ENCODE data around the gene KCNQ1.

Gene KCNQ1

GRCh38 chr11:2443881-2444820, 657 bp upstream of the KCNQ1 start, which contains the start of gene TRPM5:
TSS of gene TRPM5 (minus strand) at chr11:2444514. CDS start at chr11:2423036, 21,478 bp downstream.
- no peaks in the 10 kb centered on the region for H3K9me3 ChIP-seq (ENCODE audit: control insufficient read depth in 2 of 2, low read length in 2 of 2)
- H3K27me3 ChIP-seq (ENCODE audit: control insufficient read depth in 2 of 2, insufficient read depth in 2 of 2, low read length in 2 of 2) = no peaks in the 10 kb centered on the region
- peaks cover 36 to 41% of the 10 kb centered on the region in 2 donors for H3K4me1 ChIP-seq (ENCODE audit: control insufficient read depth in 2 of 2, insufficient read depth in 2 of 2, low read length in 2 of 2)
- peak within 1 kb of the TSS; percentile 70 to 75 for H3K27ac ChIP-seq (ENCODE audit: low read depth in 2 of 2, low read length in 2 of 2)
- peak within 1 kb of the TSS; percentile 70 to 74 for H3K4me3 ChIP-seq (ENCODE audit: low read length in 2 of 2)
- H3K9ac ChIP-seq (ENCODE audit: low read depth in 1 of 2, low read length in 2 of 2) = peak within 1 kb of the TSS; percentile 61 to 74
- H3K36me3 ChIP-seq (ENCODE audit: control insufficient read depth in 2 of 2, insufficient read depth in 2 of 2, low read length in 2 of 2) = no peaks in the 10 kb centered on the region

- Histone ChIP-seq H3K4me1 (ENCODE audit: control insufficient read depth in 2 of 2, insufficient read depth in 2 of 2, low read length in 2 of 2) (peaks cover 32 to 36% of the 10 kb centered on the region in 2 donors), H3K9me3 (ENCODE audit: control insufficient read depth in 2 of 2, low read length in 2 of 2) (no peaks in the 10 kb centered on the region), H3K27ac (ENCODE audit: low read depth in 2 of 2, low read length in 2 of 2) (peak overlapping the region; percentile 34 to 45), H3K4me3 (ENCODE audit: low read length in 2 of 2) (peak overlapping the region; percentile 63 to 70), H3K36me3 (ENCODE audit: control insufficient read depth in 2 of 2, insufficient read depth in 2 of 2, low read length in 2 of 2) (no peaks in the 10 kb centered on the region), H3K27me3 (ENCODE audit: control insufficient read depth in 2 of 2, insufficient read depth in 2 of 2, low read length in 2 of 2) (no peaks in the 10 kb centered on the region), H3K9ac (ENCODE audit: low read depth in 1 of 2, low read length in 2 of 2) (peak overlapping the region; percentile 61 to 74)
These were observed 1.1 kb downstream of the KCNQ1 start for GRCh38 chr11:2445746-2446551.

- H3K4me1 ChIP-seq (ENCODE audit: control insufficient read depth in 2 of 2, insufficient read depth in 2 of 2, low read length in 2 of 2) = peaks cover 30 to 32% of the 10 kb centered on the region in 2 donors
- peak overlapping the region; percentile 32 to 74 for H3K9ac ChIP-seq (ENCODE audit: low read depth in 1 of 2, low read length in 2 of 2)
- no peaks in the 10 kb centered on the region for H3K9me3 ChIP-seq (ENCODE audit: control insufficient read depth in 2 of 2, low read length in 2 of 2)
- H3K36me3 ChIP-seq (ENCODE audit: control insufficient read depth in 2 of 2, insufficient read depth in 2 of 2, low read length in 2 of 2) = no peaks in the 10 kb centered on the region
- H3K27ac ChIP-seq (ENCODE audit: low read depth in 2 of 2, low read length in 2 of 2) = peak overlapping the region in 1 of 2 donors; percentile 34
- H3K27me3 ChIP-seq (ENCODE audit: control insufficient read depth in 2 of 2, insufficient read depth in 2 of 2, low read length in 2 of 2) = no peaks in the 10 kb centered on the region
- H3K4me3 ChIP-seq (ENCODE audit: low read length in 2 of 2) = peak overlapping the region; percentile 63 to 70
These were observed 1.9 kb downstream of the KCNQ1 start for GRCh38 chr11:2446590-2447252.

- H3K27me3 ChIP-seq (ENCODE audit: control insufficient read depth in 2 of 2, insufficient read depth in 2 of 2, low read length in 2 of 2) = no peaks in the 10 kb centered on the region
- no peak overlapping the region for H3K27ac ChIP-seq (ENCODE audit: low read depth in 2 of 2, low read length in 2 of 2)
- H3K4me1 ChIP-seq (ENCODE audit: control insufficient read depth in 2 of 2, insufficient read depth in 2 of 2, low read length in 2 of 2) = peaks cover 24 to 28% of the 10 kb centered on the region in 2 donors
- H3K4me3 ChIP-seq (ENCODE audit: low read length in 2 of 2) = peak overlapping the region; percentile 37 to 63
- peak overlapping the region; percentile 32 to 74 for H3K9ac ChIP-seq (ENCODE audit: low read depth in 1 of 2, low read length in 2 of 2)
- H3K36me3 ChIP-seq (ENCODE audit: control insufficient read depth in 2 of 2, insufficient read depth in 2 of 2, low read length in 2 of 2) = no peaks in the 10 kb centered on the region
- no peaks in the 10 kb centered on the region for H3K9me3 ChIP-seq (ENCODE audit: control insufficient read depth in 2 of 2, low read length in 2 of 2)
These were observed 2.6 kb downstream of the KCNQ1 start for GRCh38 chr11:2447253-2447950.

- Histone ChIP-seq H3K4me1 (ENCODE audit: control insufficient read depth in 2 of 2, insufficient read depth in 2 of 2, low read length in 2 of 2) (peaks cover 17 to 25% of the 10 kb centered on the region in 2 donors), H3K4me3 (ENCODE audit: low read length in 2 of 2) (no peak overlapping the region), H3K36me3 (ENCODE audit: control insufficient read depth in 2 of 2, insufficient read depth in 2 of 2, low read length in 2 of 2) (no peaks in the 10 kb centered on the region), H3K9me3 (ENCODE audit: control insufficient read depth in 2 of 2, low read length in 2 of 2) (no peaks in the 10 kb centered on the region), H3K27ac (ENCODE audit: low read depth in 2 of 2, low read length in 2 of 2) (no peak overlapping the region), H3K27me3 (ENCODE audit: control insufficient read depth in 2 of 2, insufficient read depth in 2 of 2, low read length in 2 of 2) (no peaks in the 10 kb centered on the region), H3K9ac (ENCODE audit: low read depth in 1 of 2, low read length in 2 of 2) (no peak overlapping the region)
These were observed 3.3 kb downstream of the KCNQ1 start for GRCh38 chr11:2447951-2448650.

- Histone ChIP-seq H3K4me1 (ENCODE audit: control insufficient read depth in 2 of 2, insufficient read depth in 2 of 2, low read length in 2 of 2) (peaks cover 13 to 19% of the 10 kb centered on the region in 2 donors), H3K27ac (ENCODE audit: low read depth in 2 of 2, low read length in 2 of 2) (no peak overlapping the region), H3K36me3 (ENCODE audit: control insufficient read depth in 2 of 2, insufficient read depth in 2 of 2, low read length in 2 of 2) (no peaks in the 10 kb centered on the region), H3K27me3 (ENCODE audit: control insufficient read depth in 2 of 2, insufficient read depth in 2 of 2, low read length in 2 of 2) (no peaks in the 10 kb centered on the region), H3K9me3 (ENCODE audit: control insufficient read depth in 2 of 2, low read length in 2 of 2) (no peaks in the 10 kb centered on the region), H3K4me3 (ENCODE audit: low read length in 2 of 2) (no peak overlapping the region), H3K9ac (ENCODE audit: low read depth in 1 of 2, low read length in 2 of 2) (no peak overlapping the region)
These were observed 4.1 kb downstream of the KCNQ1 start for GRCh38 chr11:2448661-2449547.

- H3K27ac ChIP-seq (ENCODE audit: low read depth in 2 of 2, low read length in 2 of 2) = no peak overlapping the region
These were observed 4.9 kb downstream of the KCNQ1 start for GRCh38 chr11:2449548-2450320.

More at GRCh38 chr11:2449548-2450320, 4.9 kb downstream of the KCNQ1 start:
- H3K9ac ChIP-seq (ENCODE audit: low read depth in 1 of 2, low read length in 2 of 2) = no peak overlapping the region
- H3K4me1 ChIP-seq (ENCODE audit: control insufficient read depth in 2 of 2, insufficient read depth in 2 of 2, low read length in 2 of 2) = peaks cover 13 to 19% of the 10 kb centered on the region in 2 donors
- H3K27me3 ChIP-seq (ENCODE audit: control insufficient read depth in 2 of 2, insufficient read depth in 2 of 2, low read length in 2 of 2) = no peaks in the 10 kb centered on the region
- no peak overlapping the region for H3K4me3 ChIP-seq (ENCODE audit: low read length in 2 of 2)
- H3K36me3 ChIP-seq (ENCODE audit: control insufficient read depth in 2 of 2, insufficient read depth in 2 of 2, low read length in 2 of 2) = no peaks in the 10 kb centered on the region
- H3K9me3 ChIP-seq (ENCODE audit: control insufficient read depth in 2 of 2, low read length in 2 of 2) = no peaks in the 10 kb centered on the region

Measured in mucosa of rectum (tissue), 2 donors.